HCT116 (cell line): ENCODE results near the gene RAET1E. TPM values are rescaled to one million over a fixed set of nuclear protein-coding genes. Genes with fewer than 3 reads are reported as not detected.

Source experiments
- ATAC-seq: fragments of 200-7000 bp; cut with Tn5 transposase; 2 replicates; pipeline ENCODE4 v1.9.1; 2020; ENCODE audit warnings: mild to moderate bottlenecking, moderate library complexity
- BruUV-seq: library from RNA; stranded (reverse); fragments of 400-500 nt; replicated peaks from 2 replicates; lab custom pipeline; 2021; lab: Mats Ljungman, UMichigan
- CTCF ChIA-PET: fragments of 300-600 bp; sonication (Branson Sonifier 250); formaldehyde crosslinking; loops from one replicate; lab custom pipeline; 2021; ENCODE audit warnings: antibody characterized with exemption; lab: Charles Lee
- POLR2A ChIA-PET: fragments of 300-600, 350-600 bp; sonication (Branson Sonifier 250); formaldehyde crosslinking; loops from one replicate; lab custom pipeline; 2021; ENCODE audit warnings: antibody characterized with exemption; lab: Charles Lee
- RAD21 ChIA-PET, 2 experiments: fragments of 300-600 bp; sonication (Branson Sonifier 250); formaldehyde crosslinking; loops; one replicate each; lab custom pipeline; 2023; ENCODE audit warnings: low total read pairs in 2 of 2; ENCODE audit not compliant: uncharacterized antibody in 2 of 2, unreplicated experiment in 2 of 2, low non-redundant PET in 1 of 2; lab: Charles Lee
- DNase-seq: peaks from one replicate; pipeline ENCODE4 v3.0.0-alpha.2; 2010; ENCODE audit warnings: low read depth, low spot score
- H2AFZ ChIP-seq: fragments of 200-600 bp; shearing (Covaris generic), sonication (generic); 2 replicates; pipeline ENCODE4 v1.6.1; 2017; ENCODE audit warnings: low read depth, mixed run types, mixed read lengths, antibody characterized with exemption, low read length; ENCODE audit not compliant: poor library complexity, severe bottlenecking
- H3K27ac ChIP-seq: 2 replicates; pipeline ENCODE4 v1.5.1; 2012; ENCODE audit warnings: low read depth, low read length
- H3K27me3 ChIP-seq: fragments of 200-600 bp; sonication (generic); 2 replicates; pipeline ENCODE4 v1.6.1; 2016; ENCODE audit warnings: mixed run types, low read length, mixed read lengths; ENCODE audit not compliant: insufficient read depth
- H3K36me3 ChIP-seq, 2 experiments: fragments of 200-500 bp in 1 of 2; fragments of 200-600 bp in 1 of 2; sonication (Bioruptor generic) in 1 of 2; sonication (generic) in 1 of 2; 2 replicates each; pipeline versions ENCODE4 v1.5.1 to v1.6.1; 2014 to 2016; ENCODE audit warnings: low read length in 2 of 2, inconsistent platforms in 1 of 2, mixed read lengths in 1 of 2, mixed run types in 1 of 2; ENCODE audit not compliant: insufficient read depth in 2 of 2, control insufficient read depth in 1 of 2
- H3K4me1 ChIP-seq, 2 experiments: fragments of 200-600 bp in 1 of 2; sonication (generic) in 1 of 2; 2 replicates each; pipeline versions ENCODE4 v1.5.1 to v1.6.1; 2012 to 2017; ENCODE audit warnings: low read length in 2 of 2, inconsistent platforms in 1 of 2, mild to moderate bottlenecking in 1 of 2, mixed read lengths in 1 of 2, mixed run types in 1 of 2, moderate library complexity in 1 of 2; ENCODE audit not compliant: insufficient read depth in 2 of 2, control insufficient read depth in 1 of 2
- H3K4me2 ChIP-seq: fragments of 200-600 bp; sonication (generic); 2 replicates; pipeline ENCODE4 v1.6.1; 2017; ENCODE audit warnings: mixed run types, low read length, mixed read lengths
- H3K4me3 ChIP-seq, 2 experiments: fragments of 200-600 bp in 1 of 2; sonication (generic) in 1 of 2; replicated peaks in 1 of 2; 2 replicates each; pipeline ENCODE4 v1.5.1; 2011 to 2016; ENCODE audit warnings: low read length in 2 of 2, control low read depth in 1 of 2, low read depth in 1 of 2, mild to moderate bottlenecking in 1 of 2, mixed read lengths in 1 of 2, mixed run types in 1 of 2
- H3K79me2 ChIP-seq: fragments of 200-600 bp; sonication (generic); 2 replicates; pipeline ENCODE4 v1.6.1; 2017; ENCODE audit warnings: mild to moderate bottlenecking, mixed run types, low read length, moderate library complexity, mixed read lengths; ENCODE audit not compliant: insufficient read depth
- H3K9ac ChIP-seq: fragments of 200-600 bp; sonication (generic); 2 replicates; pipeline ENCODE4 v1.6.1; 2016; ENCODE audit warnings: low read length, mixed read lengths
- H3K9me2 ChIP-seq: fragments of 200-600 bp; sonication (generic), shearing (Covaris generic); 2 replicates; pipeline ENCODE4 v1.6.1; 2017; ENCODE audit warnings: mixed run types, mild to moderate bottlenecking, moderate library complexity; ENCODE audit not compliant: insufficient read depth
- H3K9me3 ChIP-seq, 2 experiments: fragments of 200-500 bp in 1 of 2; fragments of 200-600 bp in 1 of 2; sonication (Bioruptor generic) in 1 of 2; sonication (generic) in 1 of 2; 2 replicates each; pipeline ENCODE4 v1.6.1; 2014 to 2017; ENCODE audit warnings: low read length in 2 of 2, mixed read lengths in 2 of 2, inconsistent platforms in 1 of 2, low read depth in 1 of 2, mild to moderate bottlenecking in 1 of 2, mixed run types in 1 of 2, moderate library complexity in 1 of 2; ENCODE audit not compliant: control insufficient read depth in 1 of 2, insufficient read depth in 1 of 2
- H4K20me1 ChIP-seq: fragments of 200-600 bp; sonication (generic), shearing (Covaris generic); 2 replicates; pipeline ENCODE4 v1.6.1; 2017; ENCODE audit warnings: mixed run types, mild to moderate bottlenecking, moderate library complexity; ENCODE audit not compliant: insufficient read depth
- ATF3 ChIP-seq: IDR thresholded peaks from 2 replicates; pipeline ENCODE4 v1.6.1; 2012
- CBX3 ChIP-seq: IDR thresholded peaks from 2 replicates; pipeline ENCODE4 v1.6.1; 2012; ENCODE audit warnings: low read depth
- ELF1 ChIP-seq: IDR thresholded peaks from 2 replicates; pipeline ENCODE4 v1.6.1; 2012; ENCODE audit warnings: low read depth, borderline replicate concordance
- EZH2 ChIP-seq: fragments of 200-600 bp; sonication (generic); IDR thresholded peaks from 2 replicates; pipeline ENCODE4 v1.6.1; 2017; ENCODE audit warnings: antibody characterized with exemption, mixed run types
- JUND ChIP-seq: IDR thresholded peaks from 2 replicates; pipeline ENCODE4 v1.6.1; 2012
- MAX ChIP-seq: IDR thresholded peaks from 2 replicates; pipeline ENCODE4 v1.6.1; 2012
- POLR2AphosphoS5 ChIP-seq: IDR thresholded peaks from 2 replicates; pipeline ENCODE4 v1.6.1; 2011; ENCODE audit warnings: mild to moderate bottlenecking, low read depth, low read length, moderate library complexity
- RAD21 ChIP-seq: IDR thresholded peaks from 2 replicates; pipeline ENCODE4 v1.6.1; 2012; ENCODE audit warnings: low read depth, mild to moderate bottlenecking
- REST ChIP-seq: IDR thresholded peaks from 2 replicates; pipeline ENCODE4 v1.6.1; 2012; ENCODE audit warnings: low read depth
- TCF7L2 ChIP-seq: IDR thresholded peaks from 2 replicates; pipeline ENCODE4 v1.7.0; 2011; ENCODE audit warnings: borderline replicate concordance, inconsistent platforms; ENCODE audit not compliant: insufficient read depth, insufficient read length; ENCODE audit errors: extremely low read depth
- ZBTB33 ChIP-seq: IDR thresholded peaks from 2 replicates; pipeline ENCODE4 v1.6.1; 2011; ENCODE audit warnings: mild to moderate bottlenecking, low read length, moderate library complexity; ENCODE audit not compliant: insufficient replicate concordance; ENCODE audit errors: extremely low read depth
- intact Hi-C: fragments of 100-400 bp; cut with micrococcal nuclease; formaldehyde crosslinking; loops from 2 replicates; pipeline ENCODE4 v1.10.0; 2022
- total RNA-seq: library from RNA; stranded (reverse); gene quantifications from one replicate; pipeline ENCODE4 v1.2.1, GENCODE V29; 2021; ENCODE audit not compliant: unreplicated experiment

The RAET1E gene
- total RNA-seq, 1 experiment from 2014 or later: 3.9 TPM

GRCh38 chr6:149923327-149923986 is 25.5 kb upstream of the RAET1E start:
- H3K4me3 ChIP-seq: peak overlapping the region; percentile 46 to 62; a peak in 3 of 4 replicates
- TF ChIP-seq TCF7L2: no peak
- no peak for TF ChIP-seq REST
- no peak for TF ChIP-seq ATF3
- no peak for TF ChIP-seq JUND
- TF ChIP-seq MAX: no peak
- TF ChIP-seq ELF1: no peak
- TF ChIP-seq RAD21: no peak
- no peak for TF ChIP-seq ZBTB33
- no peak for TF ChIP-seq POLR2AphosphoS5
- TF ChIP-seq EZH2: no peak
- no peak for TF ChIP-seq CBX3

More at GRCh38 chr6:149923327-149923986, 25.5 kb upstream of the RAET1E start:
- H3K27ac ChIP-seq: no peak overlapping the region
- H3K9ac ChIP-seq: no peak overlapping the region
- H3K27me3 ChIP-seq: no peaks in the 10 kb centered on the region
- H3K4me1 ChIP-seq: peaks cover 3 to 22% of the 10 kb centered on the region in 2 experiments; a peak in 3 of 4 replicates
- H3K79me2 ChIP-seq: no peaks in the 10 kb centered on the region
- ChIA-PET POLR2A (no interaction called here), RAD21 (no interaction called here), CTCF (interaction anchor here (0.7 kb wide), 1 partner anchor 83 kb away, joined by 3 read pairs; no protein-coding TSS in a partner anchor)
- no TSS peak for BruUV-seq
- DNase-seq (no peak), ATAC-seq (no peak)
- no peaks in the 10 kb centered on the region for H3K9me2 ChIP-seq
- H2AFZ ChIP-seq: peak overlapping the region; percentile 45
- intact Hi-C loops: no loop called here
- peak overlapping the region; percentile 85 for H3K4me2 ChIP-seq
- H3K36me3 ChIP-seq: no peaks in the 10 kb centered on the region
- no peaks in the 10 kb centered on the region for H3K9me3 ChIP-seq
- H4K20me1 ChIP-seq: no peaks in the 10 kb centered on the region
